ENCODE measurements around the gene S100A6. TPM values are rescaled to one million over a fixed set of nuclear protein-coding genes. Genes with fewer than 3 reads are reported as not detected.

S100A6 gene
- total and polyA plus RNA-seq, 2 donors (not counting 3 experiments of a cell fraction or from before 2014, with no cell fraction given), result 552 to 908 TPM

GRCh38 chr1:153560771-153561465 lies 25.1 kb upstream of the S100A6 start:
- ChIA-PET CTCF (interaction anchor here (1.5 to 4.5 kb wide), 3 partner anchors 10 to 50 kb away, joined by 5 to 25 read pairs (median 13); no protein-coding TSS in a partner anchor), POLR2A (no interaction called here)
- Histone ChIP-seq H3K4me2 (ENCODE audit: insufficient read depth, low read length) (no peak overlapping the region), H3K4me3 (replicated peaks in 1 of 3; ENCODE audit: insufficient read depth in 1 of 3, low read depth in 1 of 3, low read length in 3 of 3) (no peak overlapping the region), H4K20me1 (replicated peaks; ENCODE audit: control insufficient read depth, extremely low read depth, insufficient read depth, low read length) (no peaks in the 10 kb centered on the region), H3K4me1 (ENCODE audit: control insufficient read depth, extremely low read depth, insufficient read depth, low read length) (peaks cover 8% of the 10 kb centered on the region), H3K36me3 (ENCODE audit: control insufficient read depth in 2 of 2, extremely low read depth in 1 of 2, insufficient read depth in 2 of 2, low read length in 2 of 2) (no peaks in the 10 kb centered on the region), H3K27me3 (ENCODE audit: control insufficient read depth in 2 of 2, insufficient read depth in 2 of 2, low read length in 2 of 2) (no peaks in the 10 kb centered on the region), H3K9ac (replicated peaks; ENCODE audit: extremely low read depth, insufficient read depth, low read length) (no peak overlapping the region), H3K9me1 (replicated peaks; ENCODE audit: control insufficient read depth, extremely low read depth, insufficient read depth, low read length) (no peaks in the 10 kb centered on the region), H3K9me3 (replicated peaks; ENCODE audit: control insufficient read depth, insufficient read depth, low read length) (no peaks in the 10 kb centered on the region), H3K27ac (ENCODE audit: insufficient read depth, low read depth, low read length) (no peak overlapping the region), H2AFZ (ENCODE audit: low read depth, low read length) (no peak overlapping the region), H3K79me2 (ENCODE audit: control insufficient read depth, insufficient read depth, low read length) (no peaks in the 10 kb centered on the region)
- intact Hi-C loops (cut with micrococcal nuclease), result no loop called here
- dilution Hi-C loops (cut with MboI; ENCODE audit: extremely low pct_ligation_motif_present, low sequenced_read_pairs), result no loop called here
- BruUV-seq (replicated peaks), result no TSS peak
- FAIRE-seq (no peak), DNase-seq (ENCODE audit: low read depth, low spot score) (no peak)
- TF ChIP-seq CTCF (IDR thresholded peaks at IDR 0.05; ENCODE audit: extremely low read depth in 1 of 2, insufficient read depth in 1 of 2, low read depth in 1 of 2, low read length in 2 of 2) (no peak), EZH2 (IDR thresholded peaks at IDR 0.05; ENCODE audit: borderline replicate concordance, low read depth, low read length, severe bottlenecking) (no peak), POLR2AphosphoS5 (IDR thresholded peaks at IDR 0.05; ENCODE audit: insufficient read depth, low read depth, low read length) (no peak), MAX (IDR thresholded peaks at IDR 0.05; ENCODE audit: insufficient read depth, insufficient read length) (no peak), FOS (IDR thresholded peaks at IDR 0.05; ENCODE audit: borderline replicate concordance, insufficient read depth, low read length) (no peak), GATA2 (IDR thresholded peaks at IDR 0.05; ENCODE audit: insufficient read depth, insufficient read length, low read depth, low read length) (no peak), JUN (IDR thresholded peaks at IDR 0.05; ENCODE audit: borderline replicate concordance, insufficient read depth, insufficient read length, low read depth) (no peak), POLR2A (IDR thresholded peaks at IDR 0.05; ENCODE audit: low read depth, low read length) (no peak), MYC (IDR thresholded peaks at IDR 0.05; ENCODE audit: low read depth, low read length) (no peak)
